SK-N-SH (cell line): ENCODE measurements around the gene ALG10B.

Experiments used
- CTCF ChIP-seq: fragments of 200-600 bp; sonication (generic); IDR thresholded peaks from 2 replicates; pipeline ENCODE4 v1.6.1; 2017; ENCODE audit warnings: antibody characterized with exemption, mild to moderate bottlenecking, moderate library complexity
- TAF1 ChIP-seq: IDR thresholded peaks from 2 replicates; pipeline ENCODE4 v1.6.1; 2012; ENCODE audit warnings: low read depth, mild to moderate bottlenecking, low read length, moderate library complexity, borderline replicate concordance

GRCh38 chr12:38268612-38269011, 48.0 kb upstream of the ALG10B start:
- no peak for TF ChIP-seq TAF1
- TF ChIP-seq CTCF: no peak
